Measurements from ENCODE around the gene EEIG1. TPM values are rescaled to one million over a fixed set of nuclear protein-coding genes. Genes with fewer than 3 reads are reported as not detected.
A peak's percentile ranks its signal among the peaks of the same experiment; 100 is the strongest.

The EEIG1 gene
- total and polyA plus RNA-seq, 2 of the 4 experiments (the other 2 are of a cell fraction): 1.1 to 23.2 TPM

- ChIA-PET POLR2A (ENCODE audit: unreplicated experiment) (no interaction called here), CTCF (interaction anchor here (0.9 kb wide), 1 partner anchor 27 kb away, joined by 4 read pairs; no protein-coding TSS in a partner anchor)
- Histone ChIP-seq H3K27ac (ENCODE audit: insufficient read depth, low read length) (no peak overlapping the region), H3K4ac (ENCODE audit: low read depth, low read length) (no peak overlapping the region; the same call in 1 of the 2 replicates), H4K91ac (ENCODE audit: insufficient read depth, low read depth, low read length) (no peak overlapping the region), H3K4me3 (ENCODE audit: insufficient read depth, low read depth, low read length) (no peak overlapping the region), H2BK15ac (ENCODE audit: low read depth, low read length) (no peak overlapping the region), H3K18ac (ENCODE audit: low read depth, low read length) (no peak overlapping the region), H2BK5ac (ENCODE audit: low read depth, low read length, poor library complexity, severe bottlenecking) (no peak overlapping the region), H3K36me3 (ENCODE audit: control insufficient read depth, insufficient read depth, low read length) (no peaks in the 10 kb centered on the region), H2BK120ac (ENCODE audit: low read depth, low read length) (no peak overlapping the region), H3K9me3 (ENCODE audit: control insufficient read depth, insufficient read depth, low read length) (no peaks in the 10 kb centered on the region), H3K14ac (replicated peaks; ENCODE audit: low read depth, low read length) (no peak overlapping the region), H3K9me1 (ENCODE audit: insufficient read depth, low read length) (peaks cover 37% of the 10 kb centered on the region), H3K79me1 (ENCODE audit: low read depth in 1 of 2, low read length in 2 of 2) (peaks cover 38 to 89% of the 10 kb centered on the region in 2 experiments), H3K4me2 (ENCODE audit: low read depth, low read length) (no peak overlapping the region), H4K5ac (ENCODE audit: low read depth, low read length) (no peak overlapping the region), H2AK9ac (replicated peaks; ENCODE audit: low read depth, low read length, poor library complexity) (no peak overlapping the region), H3K23ac (ENCODE audit: low read depth, low read length) (peak overlapping the region; percentile 37; the same call in 1 of the 2 replicates), H4K20me1 (ENCODE audit: insufficient read depth, low read length) (peaks cover 51% of the 10 kb centered on the region), H3K56ac (ENCODE audit: extremely low read depth, insufficient read depth, low read length) (no peak overlapping the region), H4K8ac (ENCODE audit: low read depth in 2 of 2, low read length in 2 of 2) (no peak overlapping the region; a peak in 1 of 4 replicates), H2AFZ (replicated peaks; ENCODE audit: low read length, poor library complexity) (no peak overlapping the region), H3K9ac (ENCODE audit: low read depth, low read length) (no peak overlapping the region), H3K4me1 (ENCODE audit: control insufficient read depth, insufficient read depth, low read length) (peaks cover 60% of the 10 kb centered on the region), H2BK20ac (ENCODE audit: low read depth, low read length) (no peak overlapping the region), H3K27me3 (ENCODE audit: control insufficient read depth, insufficient read depth, low read length) (no peaks in the 10 kb centered on the region), H2AK5ac (ENCODE audit: low read depth, low read length) (0 out of 2 replicates have a peak overlapping the region, but pooled peaks have one; percentile 17)
- 71% methylated on average over 11 of the region's 16 CpGs; no CpG with 5 or more reads in 1 of the 2 experiments for WGBS, 2 experiments (ENCODE audit: extremely low coverage in 2 of 2, insufficient read length in 1 of 2)
- in situ Hi-C loops (cut with MboI; ENCODE audit: low sequenced_read_pairs): no loop called here
- ATAC-seq (ENCODE audit: low read depth): no peak
- no TSS peak for BruUV-seq (replicated peaks)
- dilution Hi-C loops (cut with HindIII; ENCODE audit: low sequenced_read_pairs, unreplicated experiment): no loop called here
- intact Hi-C loops (cut with micrococcal nuclease): no loop called here
- DNase-seq: no peak
- no peak for TF ChIP-seq RAD21 (IDR thresholded peaks at IDR 0.05; ENCODE audit: low read length)
- no peak for TF ChIP-seq RFX5 (IDR thresholded peaks at IDR 0.05; ENCODE audit: low read depth, low read length)
- TF ChIP-seq BHLHE40 (IDR thresholded peaks at IDR 0.05; ENCODE audit: low read depth, low read length): no peak
- no peak for TF ChIP-seq MAFK (IDR thresholded peaks at IDR 0.05; ENCODE audit: low read depth, low read length)
- TF ChIP-seq RCOR1 (IDR thresholded peaks at IDR 0.05; ENCODE audit: insufficient replicate concordance, low read length): no peak
- TF ChIP-seq USF2 (IDR thresholded peaks at IDR 0.05; ENCODE audit: low read depth, low read length): no peak
- TF ChIP-seq NFE2L2 (IDR thresholded peaks at IDR 0.05; ENCODE audit: low read depth, low read length): no peak
- no peak for TF ChIP-seq SMC3 (IDR thresholded peaks at IDR 0.05; ENCODE audit: low read depth, low read length)
- TF ChIP-seq MAZ (IDR thresholded peaks at IDR 0.05; ENCODE audit: borderline replicate concordance, low read depth, low read length): no peak
- TF ChIP-seq FOS (IDR thresholded peaks at IDR 0.05; ENCODE audit: low read depth, low read length): no peak
- no peak for TF ChIP-seq ELK1 (IDR thresholded peaks at IDR 0.05; ENCODE audit: borderline replicate concordance, low read depth, low read length)
- TF ChIP-seq MXI1 (IDR thresholded peaks at IDR 0.05; ENCODE audit: borderline replicate concordance, low read depth, low read length): no peak
- no peak for TF ChIP-seq CEBPB (IDR thresholded peaks at IDR 0.05; ENCODE audit: low read depth, low read length)
Observed at GRCh38 chr9:127970401-127971313, 10.1 kb downstream of the EEIG1 start.
